GM21360 (cell line): ENCODE data around the gene LILRB3.
"Not testable (repeated sequence)": the region's sequence is repeated elsewhere in the genome, so short reads cannot be mapped to it uniquely, and the experiment has no call there.

ENCODE experiments used
- ATAC-seq: cut with Tn5 transposase; IDR thresholded peaks from one replicate; pipeline ENCODE4 v1.9.1; 2021; ENCODE audit warnings: mild to moderate bottlenecking, moderate library complexity; ENCODE audit not compliant: unreplicated experiment

Gene LILRB3

DNA sequence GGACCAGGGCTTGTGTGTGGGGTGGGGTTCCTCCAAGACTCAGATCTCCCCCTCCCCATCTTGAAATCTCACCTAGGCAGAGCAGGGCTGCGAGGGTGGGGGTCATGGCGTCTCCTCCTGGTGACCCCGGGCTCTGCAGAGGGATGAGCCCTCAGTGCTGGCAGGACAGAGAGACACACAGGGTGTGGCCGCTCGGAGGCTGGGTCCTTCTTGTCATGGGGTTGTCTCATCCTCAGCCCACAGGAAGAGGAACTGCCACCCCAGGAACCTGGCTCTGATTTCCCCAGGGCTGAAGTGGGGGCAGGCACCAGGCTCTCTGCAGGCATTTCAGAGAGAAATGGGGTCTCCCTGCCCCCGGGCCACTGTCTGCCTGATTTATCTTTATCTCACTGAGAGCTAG, 19.8 kb upstream of the LILRB3 start, which contains the start of gene LILRA6:
Gene LILRA6 (minus strand): TSS at position 145 of the 400 bp plus-strand sequence.
- not testable (repeated sequence) for ATAC-seq

DNA sequence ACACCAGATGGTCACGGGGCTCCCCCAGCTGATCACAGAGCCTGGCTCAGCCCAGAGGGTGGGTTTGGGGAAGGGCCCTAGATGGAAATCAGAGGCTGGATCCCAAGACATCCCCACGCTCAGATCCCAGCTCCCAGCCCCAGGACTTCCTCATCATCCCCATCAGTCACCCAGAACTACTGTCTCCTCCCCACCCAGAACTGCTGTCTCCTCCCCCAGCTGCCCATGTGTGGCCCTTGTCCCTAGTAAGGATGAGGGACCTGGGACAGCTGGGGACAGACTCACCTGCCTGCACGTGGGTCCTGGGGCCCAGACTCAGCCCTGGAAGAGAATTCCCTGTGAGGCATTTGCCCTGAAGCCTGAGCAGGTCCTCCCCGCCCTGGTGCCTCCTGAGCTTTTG, 19.4 kb upstream of the LILRB3 start:
- ATAC-seq, result not testable (repeated sequence)

DNA sequence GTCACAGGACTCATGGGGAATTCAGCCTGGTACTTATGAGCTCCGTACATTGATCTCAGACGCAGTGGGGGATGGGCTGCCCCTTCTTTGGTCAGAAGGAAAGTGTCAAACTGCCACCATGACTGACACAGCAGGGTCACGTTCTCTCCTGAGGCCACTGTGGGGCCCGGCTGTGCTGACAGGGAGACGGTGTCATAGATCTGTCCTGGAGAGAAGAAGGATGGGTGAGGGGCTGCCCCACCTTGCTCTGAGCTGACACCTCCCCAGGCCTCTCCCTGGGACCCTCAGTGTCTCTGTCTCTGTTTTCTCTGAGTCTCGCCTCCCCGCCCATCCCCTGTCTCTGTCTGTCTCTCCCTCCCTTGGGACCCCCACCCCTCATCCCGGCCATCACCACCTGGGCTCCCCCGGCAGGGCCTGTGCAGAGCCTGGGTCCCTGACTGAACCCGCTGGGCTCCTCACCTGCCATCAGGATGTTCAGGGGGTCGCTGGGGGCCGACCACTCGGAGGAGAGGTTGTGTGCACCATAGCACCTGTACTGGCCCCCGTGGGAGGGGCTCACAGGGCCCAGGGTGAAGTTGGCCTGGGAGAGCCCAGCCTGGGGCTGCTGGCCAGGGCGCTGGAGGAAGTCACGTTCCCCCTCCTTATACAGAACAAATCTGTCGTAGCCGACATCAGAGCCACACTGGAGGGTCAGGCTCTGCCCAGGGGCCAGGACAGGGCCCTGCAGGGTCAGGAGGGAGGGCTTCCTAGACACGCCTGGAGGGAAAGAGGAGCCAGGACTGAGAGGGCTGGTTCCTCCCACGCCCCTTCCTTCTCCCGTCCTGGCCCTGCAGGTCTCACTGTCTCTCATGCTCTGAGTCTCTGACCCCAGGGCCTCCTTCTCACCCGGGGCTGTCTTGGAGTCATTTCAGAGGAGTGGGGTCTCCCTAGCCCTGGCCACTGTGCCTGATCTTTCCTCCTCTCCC, 17.8 kb upstream of the LILRB3 start:
- ATAC-seq, result not testable (repeated sequence)

DNA sequence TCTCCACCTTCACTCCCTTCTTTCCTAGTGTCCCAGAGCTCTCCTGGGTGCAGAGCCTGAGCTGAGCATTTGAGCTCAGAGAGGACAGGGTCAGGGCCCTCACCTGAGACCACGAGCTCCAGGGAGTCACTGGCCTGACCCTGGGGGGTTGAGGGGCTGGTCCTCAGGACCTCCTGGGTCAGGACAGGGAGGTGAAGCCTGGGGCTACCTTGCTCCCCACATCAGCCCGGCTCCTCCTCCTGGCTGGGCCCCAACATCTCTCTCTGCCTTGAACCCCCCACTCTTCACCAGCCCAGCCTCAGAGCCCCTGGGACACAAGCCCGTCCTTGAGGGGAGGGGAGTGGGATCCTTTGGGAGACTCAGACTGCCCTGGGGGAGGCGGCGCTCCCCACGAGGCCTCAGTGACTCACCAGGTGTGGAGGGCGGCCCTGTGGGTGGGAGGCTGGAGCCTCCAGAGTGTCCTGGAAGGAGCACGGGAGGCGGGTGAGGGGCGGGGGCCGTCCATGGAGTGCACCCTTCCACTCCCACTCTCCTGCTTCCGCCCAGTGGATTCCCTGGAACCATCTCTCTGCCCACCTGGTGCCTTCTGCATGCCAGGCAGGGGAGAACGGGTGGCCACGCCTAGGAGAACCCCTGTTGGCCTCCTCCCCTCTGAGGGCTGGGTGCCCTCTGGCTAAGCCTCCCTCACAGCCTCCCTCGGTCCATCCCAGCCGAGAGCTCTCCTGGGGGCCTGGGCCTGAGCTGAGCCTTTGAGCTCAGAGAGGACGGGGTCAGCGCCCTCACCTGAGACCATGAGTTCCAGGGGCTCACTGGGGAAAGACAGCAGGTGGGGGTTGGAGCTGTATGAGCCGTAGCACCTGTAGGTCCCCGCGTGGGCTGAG, 16.9 kb upstream of the LILRB3 start:
- ATAC-seq, result not testable (repeated sequence)

DNA sequence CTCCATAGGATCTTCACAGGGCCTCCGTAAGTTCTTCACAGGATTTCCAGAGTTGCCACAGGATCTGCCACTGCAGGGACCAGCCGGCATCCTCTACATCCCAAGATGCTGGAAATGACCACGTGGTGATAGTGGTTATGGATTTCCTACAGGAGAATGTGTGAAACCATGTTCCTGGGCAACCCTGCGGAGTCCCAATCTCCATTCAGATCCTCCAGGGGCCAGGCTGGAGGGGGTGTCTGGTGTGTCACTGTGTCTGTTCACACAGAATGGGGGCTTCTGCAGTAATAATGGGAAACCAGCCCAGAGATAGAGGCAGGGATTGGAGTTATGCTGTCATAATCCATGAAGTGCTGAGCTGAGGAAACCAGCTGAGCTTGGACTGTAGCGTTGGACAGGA, 11.1 kb upstream of the LILRB3 start:
- no peak for ATAC-seq

DNA sequence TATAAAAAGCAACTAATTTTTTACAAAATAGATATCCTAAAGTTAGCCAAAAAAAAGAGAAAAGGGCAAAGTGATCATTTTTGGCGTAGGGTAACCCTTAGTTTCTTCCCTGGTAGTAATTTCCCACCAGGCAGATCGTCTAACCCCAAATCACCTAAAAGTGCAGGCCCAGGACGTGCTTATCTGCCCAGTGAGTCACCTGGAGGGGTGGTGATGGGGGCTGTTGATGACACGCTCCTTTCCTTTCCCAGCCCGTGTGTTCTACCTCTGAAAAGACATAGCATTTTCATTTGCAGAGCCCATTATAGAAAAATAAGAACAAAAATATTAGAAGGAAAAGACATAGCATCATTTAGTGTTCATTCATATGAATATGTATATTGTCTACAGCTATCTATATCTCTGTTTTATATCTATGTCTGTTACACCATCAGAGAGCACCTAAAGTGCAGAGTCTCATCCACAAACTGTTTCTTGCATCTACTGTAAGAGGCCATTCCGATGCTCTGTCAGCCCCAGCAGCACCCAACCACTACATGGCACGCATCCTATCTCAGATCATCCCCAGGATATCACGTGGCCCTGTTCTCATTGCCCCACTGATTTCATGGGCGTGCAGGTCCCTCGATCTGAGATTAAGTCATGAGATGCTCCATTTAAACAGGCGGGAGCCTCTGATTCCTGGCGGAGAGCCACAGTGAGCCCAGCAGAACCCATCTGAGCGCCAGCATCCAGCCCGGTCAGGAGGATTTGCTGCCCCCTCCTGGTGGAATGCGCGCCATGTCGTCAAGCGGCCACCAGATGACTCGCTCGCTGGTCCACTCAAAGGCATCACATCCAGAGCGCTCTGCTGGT, 8.5 kb upstream of the LILRB3 start:
- ATAC-seq, result no peak

DNA sequence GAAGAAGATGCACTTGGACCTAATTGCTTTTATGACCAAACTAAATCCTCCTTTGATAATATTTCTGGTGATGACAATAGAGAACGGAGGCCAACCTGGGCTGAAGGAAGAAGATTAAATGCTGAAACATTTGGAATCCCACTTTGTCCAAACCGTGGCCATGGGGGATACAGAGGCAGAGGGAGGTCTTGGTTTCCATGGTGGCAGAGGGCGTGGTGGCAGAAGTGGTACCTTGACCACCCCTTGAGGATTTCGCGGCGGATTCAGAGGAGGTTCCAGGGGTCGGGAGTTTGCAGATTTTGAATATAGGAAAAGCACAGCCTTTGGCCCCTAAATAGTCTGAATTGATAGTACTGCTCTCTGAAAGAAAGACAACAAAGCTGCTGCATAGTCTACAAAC, 7.2 kb upstream of the LILRB3 start:
- no peak for ATAC-seq

DNA sequence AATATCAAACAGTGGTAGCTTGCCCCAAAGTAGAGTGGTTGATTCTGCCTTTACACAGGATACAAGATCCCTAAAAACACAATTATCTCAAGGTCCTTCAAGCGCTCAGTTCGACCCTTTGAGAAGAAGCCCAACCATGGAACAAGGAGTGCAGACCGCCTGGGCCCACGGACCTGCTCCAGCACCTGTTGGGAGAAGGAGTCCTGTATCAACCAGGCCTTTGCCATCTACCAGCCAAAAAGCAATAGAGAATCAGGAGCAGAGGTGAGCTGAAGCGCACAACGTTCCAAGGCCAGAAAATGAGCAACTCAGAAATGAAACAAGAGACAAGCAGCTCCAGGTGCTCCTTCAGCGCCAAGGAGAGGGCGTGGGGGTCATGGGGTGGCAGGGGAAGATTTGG, 6.3 kb upstream of the LILRB3 start:
- no peak for ATAC-seq

DNA sequence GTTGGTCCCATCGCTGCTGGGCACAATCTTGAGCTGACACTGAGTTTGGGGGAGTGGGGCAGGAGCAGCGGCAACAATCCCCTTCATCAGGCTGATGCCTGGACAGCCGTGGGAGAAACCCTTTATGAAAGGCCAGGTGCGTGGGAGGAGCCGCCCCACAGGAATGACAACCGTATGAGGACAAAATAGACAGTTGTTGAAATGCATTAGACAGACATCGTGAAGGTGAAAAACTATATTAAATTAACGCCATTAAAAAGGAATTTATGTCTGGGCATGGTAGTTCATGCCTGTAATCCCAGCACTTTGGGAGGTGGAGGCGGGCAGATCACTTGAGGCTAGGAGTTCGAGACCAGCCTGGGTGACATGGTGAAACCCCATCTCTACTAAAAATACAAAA, 1.8 kb upstream of the LILRB3 start:
- not testable (repeated sequence) for ATAC-seq

DNA sequence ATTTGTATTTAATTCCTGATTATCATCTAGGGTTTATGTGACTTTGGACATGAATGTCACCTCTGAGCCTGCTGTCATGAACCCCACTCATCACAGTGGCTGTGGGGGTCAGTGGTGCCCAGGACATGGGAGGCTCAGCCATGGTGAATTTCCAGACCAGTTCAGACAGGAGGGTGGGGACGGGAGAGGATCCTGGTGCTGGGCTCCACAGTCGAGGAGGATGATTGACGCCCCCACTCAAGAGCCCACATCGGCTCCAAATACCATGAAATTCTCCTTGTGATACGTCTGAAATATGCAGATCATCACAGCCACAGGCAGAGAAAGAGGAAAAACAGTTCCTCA, 1.1 kb upstream of the LILRB3 start:
- ATAC-seq, result not testable (repeated sequence)

DNA sequence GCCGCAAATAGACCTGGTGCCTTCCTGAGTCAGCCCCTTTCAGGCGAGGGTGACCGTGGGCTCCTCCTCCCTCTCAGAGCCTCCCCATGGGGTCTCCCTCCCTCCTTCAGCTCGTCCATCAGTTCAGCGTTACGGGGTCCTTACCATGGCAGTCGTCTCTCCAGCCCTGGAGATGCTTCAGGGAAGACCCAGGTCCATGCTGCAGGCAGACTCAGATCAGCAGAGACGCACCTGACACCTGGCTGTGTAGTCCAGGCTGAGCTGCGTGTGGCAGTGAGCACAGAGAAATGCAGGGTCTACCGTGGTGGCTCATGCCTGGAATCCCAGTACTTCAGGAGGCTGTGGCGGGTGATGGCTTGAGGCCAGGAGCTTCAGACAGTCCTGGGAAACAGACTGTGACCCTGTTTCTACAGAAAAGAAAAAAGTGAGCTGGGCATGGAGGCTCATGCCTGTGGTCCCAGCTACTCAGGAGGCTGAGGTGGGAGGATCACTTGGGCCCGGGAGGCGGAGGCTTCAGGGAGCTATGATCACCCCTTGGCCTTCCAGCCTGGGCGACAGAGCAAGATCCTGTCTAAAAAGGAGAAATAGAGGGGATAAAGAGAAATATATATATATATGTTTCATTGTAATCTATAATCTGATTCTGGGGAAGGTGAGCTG, 600 bp upstream of the LILRB3 start:
- ATAC-seq, result not testable (repeated sequence)

DNA sequence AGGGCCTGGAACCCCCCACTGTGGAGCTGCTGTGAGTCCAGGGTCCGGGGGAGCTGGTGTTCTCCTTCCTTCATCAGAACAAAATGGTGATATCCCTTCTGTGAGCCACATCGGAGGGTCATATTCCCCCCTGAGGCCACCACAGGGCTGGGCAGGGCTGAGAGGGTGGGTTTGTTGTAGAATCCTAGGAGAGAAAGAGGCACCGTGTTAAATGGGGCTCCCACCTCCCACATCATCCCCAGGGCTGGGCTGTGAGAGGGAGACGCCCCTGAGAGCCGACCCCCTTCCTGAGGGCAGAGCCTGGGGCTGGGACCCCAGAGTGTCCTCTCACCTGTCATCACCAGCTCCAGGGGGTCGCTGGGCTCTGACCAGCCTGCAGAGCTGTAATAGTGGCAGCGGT, 860 bp downstream of the LILRB3 start:
- ATAC-seq, result not testable (repeated sequence)

DNA sequence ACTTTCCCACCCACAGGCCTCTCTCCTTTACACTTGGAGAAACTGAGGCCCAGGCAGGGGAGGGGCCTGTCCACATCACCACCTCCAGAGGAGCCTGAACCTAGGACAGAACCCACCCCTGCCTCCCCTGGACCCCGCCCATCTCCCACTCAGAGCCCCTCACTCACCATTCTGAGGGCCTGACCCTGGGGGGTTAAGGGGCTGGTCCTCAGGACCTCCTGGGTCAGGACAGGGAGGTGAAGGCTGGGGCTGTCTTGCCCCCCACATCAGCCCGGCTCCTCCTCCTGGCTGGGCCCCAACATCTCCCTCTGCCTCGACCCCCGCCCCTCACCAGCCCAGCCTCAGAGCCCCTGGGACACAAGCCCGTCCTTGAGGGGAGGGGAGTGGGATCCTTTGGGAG, 3.1 kb downstream of the LILRB3 start:
- ATAC-seq, result not testable (repeated sequence)

DNA sequence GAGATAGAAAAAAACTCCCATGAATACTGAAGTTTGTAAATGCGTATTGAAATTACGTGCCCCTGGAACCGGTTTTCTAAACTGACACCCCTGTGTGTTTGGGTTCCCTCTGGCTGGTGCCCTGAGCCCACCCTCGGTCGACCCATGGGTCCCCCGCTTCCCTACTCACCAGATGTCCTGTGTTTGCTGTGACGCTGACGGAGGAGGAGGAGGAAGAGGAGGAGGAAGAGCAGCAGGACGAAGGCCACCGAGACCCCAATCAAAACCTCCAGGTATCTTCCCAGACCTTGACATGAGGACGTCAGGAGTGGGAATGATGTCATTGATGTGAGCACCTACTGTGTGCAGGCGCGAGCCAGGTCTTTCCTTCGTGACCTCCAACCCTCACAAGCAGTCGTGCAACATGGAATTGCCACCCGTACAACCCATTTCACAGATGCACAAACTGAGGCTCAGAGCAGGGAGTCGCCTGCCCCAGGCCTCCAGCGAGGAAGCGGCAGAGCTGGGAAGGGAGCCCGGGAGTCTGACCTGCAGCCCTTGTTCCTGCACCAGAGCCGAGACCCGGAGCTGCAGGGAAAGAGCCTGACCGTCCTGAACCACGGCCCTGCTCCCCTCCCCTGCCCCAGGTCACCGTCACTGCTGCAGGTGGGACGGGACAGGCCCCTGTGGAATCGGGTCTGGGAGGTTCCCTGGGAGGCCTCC, 3.7 kb downstream of the LILRB3 start:
- no peak for ATAC-seq

DNA sequence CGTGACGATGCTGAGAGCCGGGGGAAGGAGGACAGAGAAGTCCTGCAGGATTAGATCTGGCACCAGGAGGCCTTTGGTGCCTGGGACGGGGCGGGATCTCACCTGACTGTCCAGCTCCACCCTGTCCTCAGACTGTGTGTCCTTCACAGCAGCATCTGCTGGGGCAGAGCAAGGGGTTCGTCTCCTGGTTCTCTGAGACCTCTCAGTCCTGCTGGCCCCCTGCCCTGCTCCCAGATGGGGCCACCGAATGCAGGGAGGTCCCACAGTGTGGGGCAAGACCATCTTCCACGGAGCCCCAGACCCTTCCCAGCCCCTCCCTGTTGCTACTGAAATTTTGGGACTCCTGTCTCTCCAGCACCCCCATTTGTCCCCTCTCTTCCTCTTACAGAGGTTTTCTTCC, 4.5 kb downstream of the LILRB3 start:
- no peak for ATAC-seq

DNA sequence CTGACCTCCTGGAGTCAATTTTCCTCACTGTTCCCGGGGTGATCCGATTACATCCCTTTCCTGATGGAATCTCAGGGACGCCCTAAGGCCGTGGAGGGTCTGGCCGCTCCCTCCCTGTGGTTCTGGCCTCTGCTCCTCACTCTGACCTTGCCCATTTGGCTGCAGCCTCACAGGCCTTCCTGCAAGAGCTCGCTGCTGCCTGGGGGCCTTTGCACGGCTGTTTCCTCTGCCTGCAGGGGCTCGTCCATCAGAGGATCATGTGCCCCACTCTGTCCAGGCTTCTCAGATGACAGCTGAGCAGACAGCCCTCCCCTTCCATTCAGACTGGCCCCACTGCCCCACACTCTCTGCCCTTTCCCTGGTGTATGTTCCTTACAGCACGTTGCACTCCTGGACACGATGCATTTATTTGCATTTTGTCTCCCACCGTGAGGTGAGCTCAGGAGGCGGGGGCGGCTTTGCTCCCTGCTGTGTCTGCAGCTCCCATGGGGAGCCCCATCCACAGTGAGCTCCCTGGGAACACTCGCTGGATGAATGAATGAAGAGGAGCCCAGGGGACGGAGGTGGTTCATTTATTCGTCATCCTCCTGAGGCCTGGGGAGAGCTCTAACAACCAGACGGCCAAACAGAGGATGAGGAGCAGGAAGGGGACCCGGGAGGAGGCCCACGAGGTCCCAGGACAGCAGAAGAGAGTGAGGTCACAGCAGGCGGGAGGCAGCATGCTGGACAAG, 5.1 kb downstream of the LILRB3 start:
- ATAC-seq, result not testable (repeated sequence)

DNA sequence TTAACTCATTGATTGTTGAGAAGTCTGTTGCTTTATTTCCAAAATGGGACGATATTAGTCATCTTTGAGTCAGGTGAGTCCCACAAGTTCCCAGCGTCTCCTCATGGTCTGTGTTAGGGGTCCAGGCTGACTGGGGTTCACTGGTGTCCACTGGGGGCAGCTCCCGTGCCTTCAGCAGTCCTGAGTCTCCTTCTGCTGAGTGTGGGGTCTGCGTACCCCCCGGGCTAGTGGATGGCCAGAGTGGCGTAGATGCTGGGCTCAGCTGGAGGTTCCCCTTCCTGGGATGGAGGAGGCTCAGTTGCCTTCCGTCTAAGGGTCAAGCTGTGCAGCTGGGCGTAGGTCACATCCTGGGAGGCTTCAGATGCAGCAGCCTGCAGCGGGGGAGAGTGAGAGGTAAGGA, 5.9 kb downstream of the LILRB3 start:
- no peak for ATAC-seq

DNA sequence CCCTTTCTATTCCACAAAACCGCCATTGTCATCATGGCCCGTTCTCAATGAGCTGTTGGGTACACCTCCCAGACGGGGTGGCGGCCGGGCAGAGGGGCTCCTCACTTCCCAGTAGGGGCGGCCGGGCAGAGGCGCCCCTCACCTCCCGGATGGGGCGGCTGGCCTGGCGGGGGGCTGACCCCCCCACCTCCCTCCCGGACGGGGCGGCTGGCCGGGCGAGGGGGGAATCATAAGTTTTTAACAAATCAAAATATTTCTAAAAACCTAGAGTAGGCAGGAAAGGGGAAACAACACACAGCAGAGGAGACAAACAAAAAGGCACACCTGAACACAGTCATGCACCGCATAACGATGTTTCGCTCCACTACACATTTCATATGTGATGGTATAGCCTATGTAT, 8.1 kb downstream of the LILRB3 start:
- not testable (repeated sequence) for ATAC-seq

DNA sequence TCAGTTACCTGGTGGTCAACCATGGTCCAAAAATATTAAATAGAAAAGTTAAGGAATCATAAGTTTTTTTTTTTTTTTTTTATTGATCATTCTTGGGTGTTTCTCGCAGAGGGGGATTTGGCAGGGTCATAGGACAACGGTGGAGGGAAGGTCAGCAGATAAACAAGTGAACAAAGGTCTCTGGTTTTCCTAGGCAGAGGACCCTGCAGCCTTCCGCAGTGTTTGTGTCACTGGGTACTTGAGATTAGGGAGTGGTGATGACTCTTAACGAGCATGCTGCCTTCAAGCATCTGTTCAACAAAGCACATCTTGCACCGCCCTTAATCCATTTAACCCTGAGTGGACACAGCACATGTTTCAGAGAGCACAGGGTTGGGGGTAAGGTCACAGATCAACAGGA, 8.6 kb downstream of the LILRB3 start:
- not testable (repeated sequence) for ATAC-seq
